Endothelial cell of umbilical vein (primary cell): ENCODE results near the gene KNCN. TPM values are rescaled to one million over a fixed set of nuclear protein-coding genes. Genes with fewer than 3 reads are reported as not detected.

Source experiments
- BruUV-seq: library from RNA; stranded (reverse); fragments of 400-500 nt; replicated peaks from 2 replicates; lab custom pipeline; 2021; lab: Mats Ljungman, UMichigan
- CTCF ChIA-PET: fragments of 300-600, 350-600 bp; sonication (Branson Sonifier 250); formaldehyde crosslinking; loops from one replicate; lab custom pipeline; 2021; ENCODE audit warnings: antibody characterized with exemption, inconsistent platforms; lab: Charles Lee
- POLR2A ChIA-PET: fragments of 300-600, 350-600 bp; sonication (Branson Sonifier 250); formaldehyde crosslinking; loops from one replicate; lab custom pipeline; 2021; ENCODE audit warnings: antibody characterized with exemption, inconsistent platforms; lab: Charles Lee
- DNase-seq: peaks from one replicate; pipeline ENCODE4 v3.0.0-alpha.2; 2011; ENCODE audit warnings: low read depth, low spot score
- FAIRE-seq: peaks from 2 replicates; lab custom pipeline; 2011; peaks lifted over from hg19 to GRCh38; lab: Jason Lieb, UNC
- H2AFZ ChIP-seq: 2 replicates; pipeline ENCODE4 v1.6.0; 2012; ENCODE audit warnings: low read depth, low read length, control low read depth, inconsistent platforms
- H3K27ac ChIP-seq: 2 replicates; pipeline ENCODE4 v1.5.1; 2011; ENCODE audit warnings: low read depth, mild to moderate bottlenecking, control low read depth, low read length, moderate library complexity; ENCODE audit not compliant: insufficient read depth
- H3K27me3 ChIP-seq, 2 experiments: 2 replicates each; pipeline versions ENCODE4 v1.6.0 to v1.6.1; 2011; ENCODE audit warnings: low read length in 2 of 2, mixed read lengths in 1 of 2; ENCODE audit not compliant: control insufficient read depth in 2 of 2, insufficient read depth in 2 of 2
- H3K36me3 ChIP-seq, 2 experiments: 2 replicates in 1 of 2; 3 replicates in 1 of 2; pipeline ENCODE4 v1.5.1; 2011; ENCODE audit warnings: low read length in 2 of 2, mild to moderate bottlenecking in 1 of 2, moderate library complexity in 1 of 2; ENCODE audit not compliant: control insufficient read depth in 2 of 2, insufficient read depth in 2 of 2; ENCODE audit errors: extremely low read depth in 1 of 2
- H3K4me1 ChIP-seq: 3 replicates; pipeline ENCODE4 v1.5.1; 2011; ENCODE audit warnings: mild to moderate bottlenecking, low read length; ENCODE audit not compliant: control insufficient read depth, insufficient read depth; ENCODE audit errors: extremely low read depth
- H3K4me2 ChIP-seq: 2 replicates; pipeline ENCODE4 v1.6.1; 2011; ENCODE audit warnings: low read length, control low read depth, mixed read lengths; ENCODE audit not compliant: insufficient read depth
- H3K4me3 ChIP-seq, 3 experiments: fragments of 200-600 bp in 1 of 3; sonication (generic), shearing (Covaris generic) in 1 of 3; replicated peaks in 1 of 3; 2 replicates each; pipeline ENCODE4 v1.5.1; 2011 to 2016; ENCODE audit warnings: control low read depth in 3 of 3, low read length in 3 of 3, mild to moderate bottlenecking in 2 of 3, inconsistent platforms in 1 of 3, low read depth in 1 of 3, moderate library complexity in 1 of 3; ENCODE audit not compliant: insufficient read depth in 1 of 3
- H3K79me2 ChIP-seq: 2 replicates; pipeline ENCODE4 v1.6.0; 2012; ENCODE audit warnings: low read length, inconsistent platforms; ENCODE audit not compliant: control insufficient read depth, insufficient read depth
- H3K9ac ChIP-seq: replicated peaks from 2 replicates; pipeline ENCODE3; 2011; ENCODE audit warnings: low read length, control low read depth; ENCODE audit not compliant: insufficient read depth; ENCODE audit errors: extremely low read depth
- H3K9me1 ChIP-seq: replicated peaks from 3 replicates; pipeline ENCODE4 v1.6.0; 2011; ENCODE audit warnings: mild to moderate bottlenecking, low read length; ENCODE audit not compliant: control insufficient read depth, insufficient read depth; ENCODE audit errors: extremely low read depth
- H3K9me3 ChIP-seq: replicated peaks from 2 replicates; pipeline ENCODE4 v1.5.1; 2012; ENCODE audit warnings: low read length, inconsistent platforms; ENCODE audit not compliant: control insufficient read depth, insufficient read depth
- H4K20me1 ChIP-seq: replicated peaks from 2 replicates; pipeline ENCODE3; 2011; ENCODE audit warnings: mild to moderate bottlenecking, low read length; ENCODE audit not compliant: control insufficient read depth, insufficient read depth; ENCODE audit errors: extremely low read depth
- EZH2 ChIP-seq: IDR thresholded peaks from 2 replicates; pipeline ENCODE4 v1.6.1; 2012; ENCODE audit warnings: borderline replicate concordance, low read depth, mild to moderate bottlenecking, moderate library complexity, low read length, inconsistent platforms; ENCODE audit not compliant: severe bottlenecking
- FOS ChIP-seq: IDR thresholded peaks from 2 replicates; pipeline ENCODE4 v1.6.1; 2011; ENCODE audit warnings: mild to moderate bottlenecking, low read length, moderate library complexity, borderline replicate concordance; ENCODE audit not compliant: insufficient read depth
- GATA2 ChIP-seq: IDR thresholded peaks from 2 replicates; pipeline ENCODE4 v1.7.0; 2011; ENCODE audit warnings: low read depth, mild to moderate bottlenecking, moderate library complexity, mixed read lengths, low read length; ENCODE audit not compliant: insufficient read length, insufficient read depth
- JUN ChIP-seq: IDR thresholded peaks from 2 replicates; pipeline ENCODE4 v1.6.1; 2011; ENCODE audit warnings: borderline replicate concordance, low read depth; ENCODE audit not compliant: insufficient read length, insufficient read depth
- MYC ChIP-seq: IDR thresholded peaks from one replicate; pipeline ENCODE4 v1.6.1; 2011; ENCODE audit warnings: mild to moderate bottlenecking, low read depth, low read length
- POLR2A ChIP-seq: IDR thresholded peaks from 2 replicates; pipeline ENCODE4 v1.6.1; 2012; ENCODE audit warnings: low read depth, mild to moderate bottlenecking, control low read depth, low read length
- POLR2AphosphoS5 ChIP-seq: IDR thresholded peaks from 2 replicates; pipeline ENCODE4 v1.6.1; 2012; ENCODE audit warnings: low read depth, mild to moderate bottlenecking, control low read depth, low read length, moderate library complexity; ENCODE audit not compliant: insufficient read depth
- dilution Hi-C: fragments of 300-500 bp; cut with MboI; formaldehyde crosslinking; loops from one replicate; pipeline ENCODE4 v1.15.0; 2019; ENCODE audit warnings: low sequenced_read_pairs; ENCODE audit not compliant: extremely low pct_ligation_motif_present
- intact Hi-C: fragments of 100-400 bp; cut with micrococcal nuclease; formaldehyde crosslinking; loops from one replicate; pipeline ENCODE4 v1.10.0; 2022
- polyA plus RNA-seq, 4 experiments: library from polyadenylated mRNA; depleted of rRNA in 3 of 4; stranded (reverse) in 3 of 4; unstranded in 1 of 4; fragments of >200 nt; gene quantifications; 2 replicates each; pipeline versions ENCODE4 v1.2.1 to v1.2.3, GENCODE V29; 2011 to 2012; ENCODE audit warnings: missing spikeins in 1 of 4
- total RNA-seq: library from RNA; stranded (reverse); gene quantifications from 2 replicates; pipeline ENCODE4 v1.2.3, GENCODE V29; 2021
- TF ChIP-seq, protein P1 (sequence below), 2 donors: IDR thresholded peaks; 1 replicate in 1 of 2; 2 replicates in 1 of 2; pipeline ENCODE4 v1.5.1; 2011; ENCODE audit warnings: low read length in 2 of 2, mild to moderate bottlenecking in 2 of 2, moderate library complexity in 2 of 2, control low read depth in 1 of 2, inconsistent platforms in 1 of 2, low read depth in 1 of 2; ENCODE audit not compliant: insufficient read depth in 1 of 2; ENCODE audit errors: extremely low read depth in 1 of 2
- TF ChIP-seq, protein P2 (sequence below): IDR thresholded peaks from 2 replicates; pipeline ENCODE4 v1.6.1; 2011; ENCODE audit not compliant: insufficient read depth, insufficient read length

KNCN gene
- total and polyA plus RNA-seq, 2 donors (not counting 3 experiments of a cell fraction or from before 2014, with no cell fraction given) = not detected

DNA sequence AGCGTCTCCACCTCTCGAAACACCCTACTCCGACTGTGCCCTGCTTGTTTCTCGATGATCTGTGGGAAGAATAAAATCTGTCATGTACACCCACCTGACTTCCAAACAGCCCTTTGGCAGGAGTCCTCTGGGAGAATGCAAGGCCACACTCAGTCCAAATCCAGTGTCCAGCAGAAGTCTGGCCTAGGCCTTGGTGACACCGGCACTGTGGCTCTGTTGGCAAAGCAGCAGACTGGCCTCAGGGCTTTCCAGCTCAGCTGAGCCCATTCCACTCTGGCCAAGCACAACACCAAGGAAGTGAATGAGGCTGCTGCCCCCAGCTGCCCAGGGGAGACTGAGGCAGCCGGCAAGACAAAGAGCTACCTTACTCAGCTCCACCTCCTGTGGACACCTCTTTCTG lies 25.1 kb upstream of the KNCN start:
- Histone ChIP-seq H3K79me2 (no peaks in the 10 kb centered on the region), H3K4me3 (no peak overlapping the region), H3K4me1 (no peaks in the 10 kb centered on the region), H3K27ac (no peak overlapping the region), H3K9me3 (no peaks in the 10 kb centered on the region), H3K9ac (no peak overlapping the region), H2AFZ (no peak overlapping the region), H4K20me1 (no peaks in the 10 kb centered on the region), H3K9me1 (no peaks in the 10 kb centered on the region), H3K27me3 (no peaks in the 10 kb centered on the region), H3K4me2 (no peak overlapping the region), H3K36me3 (peaks cover 0 to 5% of the 10 kb centered on the region in 2 experiments)
- FAIRE-seq (no peak), DNase-seq (no peak)
- intact Hi-C loops = no loop called here
- no TSS peak for BruUV-seq
- dilution Hi-C loops = no loop called here
- CTCF ChIA-PET = no interaction called here
- POLR2A ChIA-PET = no interaction called here
- TF ChIP-seq POLR2AphosphoS5 (no peak), JUN (no peak), MYC (no peak), POLR2A (no peak), FOS (no peak), EZH2 (no peak), GATA2 (no peak)
- TF ChIP-seq, protein P1, sequence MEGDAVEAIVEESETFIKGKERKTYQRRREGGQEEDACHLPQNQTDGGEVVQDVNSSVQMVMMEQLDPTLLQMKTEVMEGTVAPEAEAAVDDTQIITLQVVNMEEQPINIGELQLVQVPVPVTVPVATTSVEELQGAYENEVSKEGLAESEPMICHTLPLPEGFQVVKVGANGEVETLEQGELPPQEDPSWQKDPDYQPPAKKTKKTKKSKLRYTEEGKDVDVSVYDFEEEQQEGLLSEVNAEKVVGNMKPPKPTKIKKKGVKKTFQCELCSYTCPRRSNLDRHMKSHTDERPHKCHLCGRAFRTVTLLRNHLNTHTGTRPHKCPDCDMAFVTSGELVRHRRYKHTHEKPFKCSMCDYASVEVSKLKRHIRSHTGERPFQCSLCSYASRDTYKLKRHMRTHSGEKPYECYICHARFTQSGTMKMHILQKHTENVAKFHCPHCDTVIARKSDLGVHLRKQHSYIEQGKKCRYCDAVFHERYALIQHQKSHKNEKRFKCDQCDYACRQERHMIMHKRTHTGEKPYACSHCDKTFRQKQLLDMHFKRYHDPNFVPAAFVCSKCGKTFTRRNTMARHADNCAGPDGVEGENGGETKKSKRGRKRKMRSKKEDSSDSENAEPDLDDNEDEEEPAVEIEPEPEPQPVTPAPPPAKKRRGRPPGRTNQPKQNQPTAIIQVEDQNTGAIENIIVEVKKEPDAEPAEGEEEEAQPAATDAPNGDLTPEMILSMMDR (IDR thresholded peaks at IDR 0.05; ENCODE audit: extremely low read depth in 1 of 2, insufficient read depth in 1 of 2, low read depth in 1 of 2, low read length in 2 of 2) = no peak
- TF ChIP-seq, protein P2, sequence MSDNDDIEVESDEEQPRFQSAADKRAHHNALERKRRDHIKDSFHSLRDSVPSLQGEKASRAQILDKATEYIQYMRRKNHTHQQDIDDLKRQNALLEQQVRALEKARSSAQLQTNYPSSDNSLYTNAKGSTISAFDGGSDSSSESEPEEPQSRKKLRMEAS = no peak
